Measurements from ENCODE around the gene UGT2B28. TPM values are rescaled to one million over a fixed set of nuclear protein-coding genes. Genes with fewer than 3 reads are reported as not detected.
"Not testable (repeated sequence)": the region's sequence is repeated elsewhere in the genome, so short reads cannot be mapped to it uniquely, and the experiment has no call there.

The UGT2B28 gene
- total RNA-seq: not detected
- long read RNA-seq: 0 reads

GRCh38 chr4:69280081-69280480 is at the start of gene UGT2B28:
UGT2B28 (plus strand) TSS chr4:69280475; CDS start chr4:69280501, 26 bp downstream.
- H3K4me1 ChIP-seq; DNase-seq; H3K27me3 ChIP-seq (ENCODE audit: low read depth); H3K4me3 ChIP-seq; H3K9me3 ChIP-seq (replicated peaks); H3K27ac ChIP-seq (replicated peaks); intact Hi-C loops (cut with micrococcal nuclease); H3K36me3 ChIP-seq: not testable (repeated sequence)

- intact Hi-C loops (cut with micrococcal nuclease): no loop called here
- peaks cover 25% of the 10 kb centered on the region for H3K9me3 ChIP-seq (replicated peaks)
- no peaks in the 10 kb centered on the region for H3K27me3 ChIP-seq (ENCODE audit: low read depth)
- no peaks in the 10 kb centered on the region for H3K4me1 ChIP-seq
- DNase-seq: no peak
- TF ChIP-seq, protein P1, sequence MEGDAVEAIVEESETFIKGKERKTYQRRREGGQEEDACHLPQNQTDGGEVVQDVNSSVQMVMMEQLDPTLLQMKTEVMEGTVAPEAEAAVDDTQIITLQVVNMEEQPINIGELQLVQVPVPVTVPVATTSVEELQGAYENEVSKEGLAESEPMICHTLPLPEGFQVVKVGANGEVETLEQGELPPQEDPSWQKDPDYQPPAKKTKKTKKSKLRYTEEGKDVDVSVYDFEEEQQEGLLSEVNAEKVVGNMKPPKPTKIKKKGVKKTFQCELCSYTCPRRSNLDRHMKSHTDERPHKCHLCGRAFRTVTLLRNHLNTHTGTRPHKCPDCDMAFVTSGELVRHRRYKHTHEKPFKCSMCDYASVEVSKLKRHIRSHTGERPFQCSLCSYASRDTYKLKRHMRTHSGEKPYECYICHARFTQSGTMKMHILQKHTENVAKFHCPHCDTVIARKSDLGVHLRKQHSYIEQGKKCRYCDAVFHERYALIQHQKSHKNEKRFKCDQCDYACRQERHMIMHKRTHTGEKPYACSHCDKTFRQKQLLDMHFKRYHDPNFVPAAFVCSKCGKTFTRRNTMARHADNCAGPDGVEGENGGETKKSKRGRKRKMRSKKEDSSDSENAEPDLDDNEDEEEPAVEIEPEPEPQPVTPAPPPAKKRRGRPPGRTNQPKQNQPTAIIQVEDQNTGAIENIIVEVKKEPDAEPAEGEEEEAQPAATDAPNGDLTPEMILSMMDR (IDR thresholded peaks at IDR 0.05; ENCODE audit: borderline replicate concordance): no peak
- no peak overlapping the region for H3K27ac ChIP-seq (replicated peaks)
- no peaks in the 10 kb centered on the region for H3K36me3 ChIP-seq
- H3K4me3 ChIP-seq: no peak overlapping the region
These were observed 41.2 kb upstream of the UGT2B28 start for GRCh38 chr4:69239092-69239491.

GRCh38 chr4:69239557-69240168 is 40.6 kb upstream of the UGT2B28 start:
- Histone ChIP-seq H3K4me1 (no peaks in the 10 kb centered on the region), H3K27ac (replicated peaks) (no peak overlapping the region), H3K9me3 (replicated peaks) (peaks cover 25% of the 10 kb centered on the region), H3K27me3 (ENCODE audit: low read depth) (no peaks in the 10 kb centered on the region), H3K4me3 (no peak overlapping the region), H3K36me3 (no peaks in the 10 kb centered on the region)
- TF ChIP-seq, protein P1 (IDR thresholded peaks at IDR 0.05; ENCODE audit: borderline replicate concordance): no peak
- DNase-seq: no peak
- intact Hi-C loops (cut with micrococcal nuclease): loop anchor here (5.0 kb wide), 1 partner anchor 68 kb away; no protein-coding TSS in a partner anchor

- H3K4me1 ChIP-seq; H3K4me3 ChIP-seq; DNase-seq; H3K27ac ChIP-seq (replicated peaks); H3K36me3 ChIP-seq; H3K27me3 ChIP-seq (ENCODE audit: low read depth): not testable (repeated sequence)
- H3K9me3 ChIP-seq (replicated peaks): peaks cover 34% of the 10 kb centered on the region
- intact Hi-C loops (cut with micrococcal nuclease): loop anchor here (5.0 kb wide), 1 partner anchor 67 kb away; no protein-coding TSS in a partner anchor
These were observed 39.5 kb upstream of the UGT2B28 start for GRCh38 chr4:69240787-69241186.

DNA sequence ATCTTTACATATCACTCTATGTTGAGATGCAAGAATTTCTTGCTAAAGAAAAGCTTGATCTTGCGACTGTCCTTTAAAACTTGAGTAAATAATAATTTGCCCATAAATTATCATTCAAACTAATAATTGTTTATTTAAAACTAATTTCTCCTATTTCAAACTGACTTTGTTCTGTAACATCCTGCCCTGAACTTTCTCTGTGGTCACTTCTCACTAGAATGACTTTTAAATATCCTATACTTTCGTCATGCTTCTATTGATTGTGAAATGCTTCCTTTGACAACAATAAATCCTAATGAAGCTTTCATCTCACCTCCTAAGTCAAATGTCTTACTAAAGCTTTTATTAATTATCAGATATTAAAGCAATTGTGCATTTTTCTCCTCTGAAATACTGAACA is 38.5 kb upstream of the UGT2B28 start:
- H3K27me3 ChIP-seq (ENCODE audit: low read depth); H3K4me1 ChIP-seq; H3K27ac ChIP-seq (replicated peaks); H3K4me3 ChIP-seq; DNase-seq; H3K36me3 ChIP-seq: not testable (repeated sequence)
- intact Hi-C loops (cut with micrococcal nuclease): loop anchor here (5.0 kb wide), 1 partner anchor 66 kb away; no protein-coding TSS in a partner anchor
- peaks cover 41% of the 10 kb centered on the region for H3K9me3 ChIP-seq (replicated peaks)

DNA sequence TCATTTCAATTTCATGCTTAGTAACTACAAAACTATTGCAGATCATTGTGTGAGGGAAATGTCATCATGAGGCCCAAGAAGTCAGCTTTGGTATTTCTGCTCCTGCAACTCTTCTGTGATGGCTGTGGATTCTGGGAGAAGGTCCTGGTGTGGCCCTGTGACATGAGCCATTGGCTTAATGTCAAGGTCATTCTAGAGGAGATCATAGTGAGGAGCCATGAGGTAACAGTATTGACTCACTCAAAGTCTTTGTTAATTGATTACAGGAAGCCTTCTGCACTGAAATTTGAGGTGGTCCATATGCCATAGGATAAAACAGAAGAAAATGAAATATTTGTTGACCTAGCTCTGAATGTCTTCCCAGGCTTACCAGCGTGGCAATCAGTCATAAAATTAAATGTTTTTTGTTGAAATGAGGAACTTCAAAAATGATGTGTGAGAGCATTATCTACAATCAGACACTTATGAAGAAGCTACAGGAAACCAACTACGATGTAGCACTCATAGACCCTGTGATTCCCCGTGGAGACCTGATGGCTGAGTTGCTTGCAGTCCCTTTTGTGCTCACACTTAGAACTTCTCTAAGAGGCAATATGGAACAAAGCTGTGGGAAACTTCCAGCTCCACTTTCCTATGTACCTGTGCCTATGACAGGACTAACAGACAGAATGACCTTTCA is 37.6 kb upstream of the UGT2B28 start:
- H3K9me3 ChIP-seq (replicated peaks): peaks cover 40% of the 10 kb centered on the region
- DNase-seq; H3K36me3 ChIP-seq; H3K4me1 ChIP-seq; H3K4me3 ChIP-seq; H3K27me3 ChIP-seq (ENCODE audit: low read depth); H3K27ac ChIP-seq (replicated peaks): not testable (repeated sequence)
- intact Hi-C loops (cut with micrococcal nuclease): loop anchor here (5.0 kb wide), 1 partner anchor 65 kb away; no protein-coding TSS in a partner anchor

DNA sequence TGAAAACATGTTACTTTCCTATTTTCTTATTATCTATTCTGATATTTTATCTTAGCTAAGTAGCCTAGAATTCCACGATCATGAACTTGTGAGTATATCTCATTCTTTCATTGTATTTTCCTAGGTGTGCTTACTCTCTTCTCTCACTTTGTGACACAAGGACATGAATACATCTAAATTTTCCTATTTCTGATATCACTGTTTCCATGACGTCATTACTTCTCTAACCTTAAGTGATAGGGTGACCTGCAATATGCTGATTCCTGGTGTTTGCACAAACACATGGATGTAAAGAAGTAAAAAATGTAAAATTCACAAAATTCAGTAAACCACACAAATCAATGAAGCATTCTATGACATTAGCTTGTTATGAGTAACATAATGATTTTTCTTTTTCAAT is 29.4 kb upstream of the UGT2B28 start:
- not testable (repeated sequence) for H3K27ac ChIP-seq (replicated peaks)
- H3K9me3 ChIP-seq (replicated peaks): peaks cover 13% of the 10 kb centered on the region

GRCh38 chr4:69253147-69253772 is 27.0 kb upstream of the UGT2B28 start:
- intact Hi-C loops (cut with micrococcal nuclease); H3K27ac ChIP-seq (replicated peaks); DNase-seq; H3K9me3 ChIP-seq (replicated peaks); H3K4me3 ChIP-seq; H3K36me3 ChIP-seq; H3K4me1 ChIP-seq; H3K27me3 ChIP-seq (ENCODE audit: low read depth): not testable (repeated sequence)

More for the DNA sequence above, 29.4 kb upstream of the UGT2B28 start:
- H3K4me3 ChIP-seq; H3K36me3 ChIP-seq; H3K27me3 ChIP-seq (ENCODE audit: low read depth); DNase-seq; intact Hi-C loops (cut with micrococcal nuclease); H3K4me1 ChIP-seq: not testable (repeated sequence)

GRCh38 chr4:69268612-69269011 is 11.7 kb upstream of the UGT2B28 start:
- H3K27me3 ChIP-seq (ENCODE audit: low read depth); intact Hi-C loops (cut with micrococcal nuclease); H3K4me3 ChIP-seq; H3K36me3 ChIP-seq; H3K27ac ChIP-seq (replicated peaks); H3K4me1 ChIP-seq; DNase-seq; H3K9me3 ChIP-seq (replicated peaks): not testable (repeated sequence)

DNA sequence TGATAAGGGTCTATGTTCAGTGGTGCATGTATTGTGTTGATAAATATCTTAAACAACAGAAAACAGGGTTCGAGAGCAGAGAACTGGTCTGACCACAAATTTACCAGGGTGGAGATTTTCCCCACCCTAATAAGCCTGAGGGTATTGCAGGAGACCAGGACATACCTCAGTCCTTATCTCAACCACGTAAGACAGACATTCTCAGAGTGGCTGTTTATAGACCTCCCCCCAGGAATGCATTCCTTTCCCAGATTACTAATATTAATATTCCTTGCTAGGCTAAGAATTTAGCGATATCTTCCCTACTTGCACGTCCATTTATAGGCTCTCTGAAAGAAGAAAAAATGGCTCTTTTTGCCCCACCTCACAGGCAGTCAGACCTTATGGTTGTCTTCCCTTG is 16.1 kb downstream of the UGT2B28 start:
- DNase-seq; H3K27ac ChIP-seq (replicated peaks); H3K4me1 ChIP-seq; H3K4me3 ChIP-seq; H3K36me3 ChIP-seq; intact Hi-C loops (cut with micrococcal nuclease); H3K27me3 ChIP-seq (ENCODE audit: low read depth): not testable (repeated sequence)
- H3K9me3 ChIP-seq (replicated peaks): peaks cover 16% of the 10 kb centered on the region

DNA sequence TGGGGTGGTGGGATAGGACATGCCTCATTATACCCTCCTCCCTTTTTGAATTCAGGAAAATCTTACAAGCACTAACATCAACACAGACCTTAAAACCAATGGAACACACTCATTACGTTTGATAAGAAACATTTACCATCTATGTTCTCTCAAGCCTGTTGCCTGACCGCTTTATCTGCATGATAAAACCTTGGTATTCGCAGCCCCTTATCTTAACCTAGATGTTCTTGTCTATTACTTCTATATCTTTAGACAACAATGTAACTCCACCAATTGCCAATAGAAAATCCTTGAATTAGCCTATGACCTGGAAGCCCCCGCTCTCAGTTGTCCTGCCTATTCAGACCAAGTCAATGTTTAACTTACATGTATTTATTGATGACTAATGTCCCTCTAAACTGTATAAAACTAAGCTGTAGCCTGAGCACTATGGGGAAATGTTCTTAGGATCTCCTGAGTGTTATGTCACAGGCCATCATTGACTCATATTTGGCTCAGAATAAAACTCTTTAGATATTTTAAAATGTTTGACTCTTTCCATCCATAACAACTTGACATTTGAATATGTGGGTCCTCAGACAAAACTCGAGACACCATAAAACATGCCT is 28.3 kb downstream of the UGT2B28 start:
- intact Hi-C loops (cut with micrococcal nuclease): loop anchor here (5.0 kb wide), 1 partner anchor 66 kb away; no protein-coding TSS in a partner anchor
- not testable (repeated sequence) for DNase-seq; H3K4me3 ChIP-seq; H3K27ac ChIP-seq (replicated peaks); H3K36me3 ChIP-seq; H3K4me1 ChIP-seq; H3K27me3 ChIP-seq (ENCODE audit: low read depth)
- H3K9me3 ChIP-seq (replicated peaks): peaks cover 17% of the 10 kb centered on the region
